ENCODE measurements around the gene RER1. TPM values are rescaled to one million over a fixed set of nuclear protein-coding genes. Genes with fewer than 3 reads are reported as not detected.

RER1 gene
- total RNA-seq, 1 donor from 2014 or later: 141 TPM

DNA sequence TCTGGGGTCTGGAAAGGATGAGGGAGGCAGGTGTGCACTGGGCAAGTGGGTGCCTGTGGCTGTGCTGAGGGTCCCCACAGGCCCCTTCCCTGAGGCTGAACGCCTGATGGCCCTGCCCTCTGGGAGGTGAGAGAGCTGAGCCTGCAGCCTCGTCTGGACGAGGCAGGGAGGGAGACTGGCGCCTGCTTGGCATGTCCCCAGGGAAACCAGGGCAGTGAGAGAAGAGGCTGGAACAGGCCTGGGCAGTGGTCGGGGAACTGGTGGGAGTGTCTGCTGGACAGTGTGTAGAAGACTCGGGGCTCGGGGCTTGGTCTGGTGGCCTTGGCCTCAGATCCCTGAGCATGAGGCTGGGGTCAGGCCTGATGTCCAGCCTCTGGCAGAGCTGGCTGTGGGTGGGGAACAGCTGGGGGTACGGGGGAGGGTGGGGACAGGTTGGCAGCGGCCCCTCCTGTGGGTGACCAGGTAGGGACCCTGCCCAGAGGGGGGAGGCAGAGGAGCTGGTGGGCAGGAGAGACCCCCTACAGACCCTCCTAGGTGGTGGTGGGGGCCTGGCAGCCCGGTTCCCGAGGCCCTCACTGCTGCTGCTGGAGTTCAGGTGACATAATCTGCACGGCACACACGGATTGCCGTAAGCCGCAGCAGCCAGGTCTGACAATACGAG, 53.7 kb downstream of the RER1 start:
- DNase-seq (ENCODE audit: low spot score): no peak

DNA sequence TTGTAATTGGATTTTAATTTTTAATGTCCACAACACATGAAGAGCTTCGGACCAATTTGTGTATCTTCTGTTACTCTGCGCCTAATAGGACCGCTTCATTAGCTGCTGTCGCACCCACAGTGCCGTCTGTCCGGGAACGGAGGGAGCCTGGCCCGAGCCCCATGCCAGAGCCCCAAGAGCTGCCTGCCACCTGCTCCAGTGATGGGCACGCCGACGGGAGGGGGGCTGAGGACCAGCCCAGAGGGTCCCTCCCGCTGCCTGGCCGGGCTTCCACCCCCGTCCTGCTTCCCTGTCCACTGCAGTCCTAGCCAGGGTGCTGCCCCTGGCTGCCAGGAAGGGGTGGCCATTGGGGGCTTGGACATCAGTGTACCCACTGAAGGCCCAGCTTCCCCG, 54.2 kb downstream of the RER1 start:
- no peak for DNase-seq (ENCODE audit: low spot score)

DNA sequence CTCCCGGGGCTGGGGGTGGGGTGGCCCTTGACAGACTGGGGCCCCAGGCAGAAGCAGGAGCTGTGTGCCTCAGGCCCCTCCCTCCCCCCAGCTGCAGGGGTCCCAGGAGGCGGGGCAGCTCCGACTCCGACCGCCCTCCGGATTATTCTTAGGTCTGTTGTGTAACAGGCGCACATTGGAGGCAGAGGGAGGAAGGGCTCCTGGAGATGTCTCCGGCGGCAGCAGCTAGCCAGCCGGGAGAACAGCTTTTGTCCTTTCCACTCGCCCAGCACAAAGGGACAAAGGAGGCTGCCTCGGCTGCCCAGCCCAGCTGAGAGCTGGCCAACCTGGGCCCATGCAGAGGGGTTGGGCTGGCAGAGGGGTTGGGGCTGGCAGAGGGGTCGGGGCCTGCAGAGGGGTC, 54.8 kb downstream of the RER1 start:
- no peak for DNase-seq (ENCODE audit: low spot score)

DNA sequence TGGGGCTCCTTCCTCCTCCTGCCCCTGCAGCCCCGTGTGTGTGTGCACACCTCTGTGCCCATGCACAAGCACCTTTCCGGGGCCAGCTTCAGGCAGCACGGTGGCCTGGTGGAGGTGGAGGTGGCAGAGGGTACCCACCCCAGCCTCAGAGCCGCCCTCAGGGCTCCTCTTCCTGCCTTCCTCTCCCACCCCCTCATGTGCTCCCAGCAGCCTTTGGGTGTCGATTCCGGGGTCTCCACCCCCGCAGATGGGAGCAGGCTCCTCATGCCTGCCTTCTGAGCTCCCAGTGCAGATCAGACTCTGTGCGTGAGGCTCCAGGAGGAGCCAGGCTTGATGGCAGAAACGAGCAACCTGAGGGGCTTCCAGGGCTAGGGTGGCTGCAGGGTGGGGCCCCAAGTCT, 55.2 kb downstream of the RER1 start:
- DNase-seq (ENCODE audit: low spot score): no peak

DNA sequence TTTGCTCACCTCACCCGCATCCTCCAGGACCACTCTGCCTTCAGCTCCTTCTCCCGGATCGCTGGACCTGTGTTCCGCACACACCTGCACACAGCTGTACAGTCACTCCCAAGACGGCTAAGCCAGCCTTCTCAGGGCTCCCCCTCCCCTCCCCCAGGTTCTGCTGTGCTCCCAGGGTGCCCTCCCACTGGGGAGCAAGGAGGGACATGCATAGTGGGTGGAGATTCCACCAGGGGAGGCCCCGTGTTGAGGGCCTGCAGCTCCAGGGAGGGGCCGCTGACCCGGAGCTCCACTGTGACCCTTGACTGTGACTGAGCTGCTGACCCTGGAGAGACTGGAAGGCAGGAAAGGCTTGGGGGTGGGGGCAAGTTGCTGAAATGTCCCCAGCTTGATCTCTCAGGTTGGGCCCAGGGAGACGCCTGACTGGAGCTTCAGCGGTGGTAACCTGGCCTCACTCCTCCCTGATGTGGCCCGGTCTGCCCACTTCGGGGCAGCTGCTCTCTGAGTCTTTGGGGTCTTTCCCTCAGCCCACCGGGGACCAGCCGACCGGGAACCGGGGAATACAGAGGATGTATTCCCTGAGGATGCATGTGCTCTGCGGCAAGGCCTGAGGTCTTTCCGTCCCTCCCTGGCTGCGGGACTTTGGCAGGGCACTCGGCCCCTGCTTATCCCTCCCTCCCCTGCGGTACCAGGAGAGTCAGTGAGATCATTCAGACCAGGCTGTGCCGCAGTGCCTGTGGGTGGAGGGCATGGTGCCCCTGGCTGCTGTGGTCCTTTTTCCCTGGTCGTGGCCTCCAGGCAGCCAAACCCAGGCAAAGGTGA, 55.8 kb downstream of the RER1 start:
- DNase-seq (ENCODE audit: low spot score): no peak

DNA sequence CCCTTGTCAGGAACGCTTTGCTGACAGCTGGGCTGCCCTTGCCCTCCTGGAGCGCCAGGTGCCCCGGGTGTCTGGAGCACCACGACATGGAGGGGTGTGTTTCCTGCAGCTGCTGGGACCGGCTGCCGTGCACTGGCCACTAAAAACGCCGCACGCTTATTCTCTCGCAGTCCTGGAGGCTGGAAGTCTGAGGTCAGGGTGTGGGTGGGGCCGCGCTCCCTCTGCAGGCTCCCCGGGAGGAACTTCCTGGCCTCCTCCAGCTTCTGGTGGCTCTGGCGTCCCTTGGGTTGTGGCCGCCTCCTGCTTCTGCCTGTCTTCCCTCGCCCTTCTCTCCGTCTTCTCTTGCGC, 56.4 kb downstream of the RER1 start:
- no peak for DNase-seq (ENCODE audit: low spot score)

DNA sequence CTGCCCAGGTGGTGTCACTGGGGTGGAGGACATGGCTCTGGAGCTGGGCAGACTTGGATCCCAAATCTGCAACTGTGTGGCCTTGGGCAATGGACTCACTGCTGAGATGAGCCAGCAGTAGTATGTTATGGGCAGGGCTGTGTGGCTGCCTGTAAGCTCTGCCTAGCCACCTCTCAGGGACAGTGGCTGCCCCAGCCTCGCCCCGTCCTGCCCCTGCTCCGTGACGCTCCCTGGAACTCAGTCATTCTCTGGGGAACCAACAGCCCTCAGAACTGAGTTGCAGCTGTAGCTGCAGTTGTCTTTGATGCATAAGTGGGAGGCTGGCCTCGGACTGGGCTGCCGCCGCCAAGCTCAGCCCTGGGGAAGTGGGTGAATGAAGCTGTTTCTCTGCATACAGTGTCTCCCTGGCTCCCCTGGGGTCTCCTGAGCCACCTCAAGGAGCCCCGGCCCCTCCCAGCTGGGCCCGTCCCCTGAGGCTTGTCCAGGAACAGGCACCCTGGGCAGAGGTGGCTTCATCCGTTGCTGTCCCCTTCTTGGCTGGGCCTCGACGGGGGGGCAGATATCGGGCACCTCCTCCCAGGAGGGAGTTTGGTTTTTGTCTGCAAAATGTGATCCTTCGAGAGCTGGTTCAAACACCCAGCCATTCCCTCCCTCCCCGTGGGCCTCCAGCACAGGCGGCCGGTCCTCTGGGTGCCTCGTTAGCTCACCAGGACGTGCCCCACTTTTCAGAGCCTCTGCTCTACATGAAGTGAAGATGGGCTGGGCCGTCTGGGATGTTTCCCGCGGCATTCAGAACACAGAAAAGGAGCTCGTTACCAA, 58.2 kb downstream of the RER1 start:
- no peak for DNase-seq (ENCODE audit: low spot score)

DNA sequence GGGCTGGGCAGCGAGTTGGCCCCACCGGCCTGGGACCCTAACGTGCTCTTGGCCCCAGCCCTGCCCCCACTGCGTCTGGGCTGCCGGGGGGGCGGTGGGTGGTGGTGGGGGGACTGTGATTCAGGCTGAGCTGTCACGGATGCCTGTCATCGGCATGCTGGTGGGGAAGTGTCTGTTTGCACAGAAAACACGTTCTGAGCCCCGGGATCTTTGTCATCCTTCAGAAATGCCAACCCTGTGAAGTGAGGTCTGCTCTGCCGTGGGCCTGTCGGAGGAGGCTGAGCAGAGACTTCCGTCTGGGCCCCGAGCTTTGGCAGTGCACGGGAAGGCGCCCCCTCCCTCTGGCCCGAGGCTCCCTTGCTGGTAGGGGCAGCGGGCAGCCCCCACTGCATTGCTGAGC, 60.1 kb downstream of the RER1 start:
- DNase-seq (ENCODE audit: low spot score): no peak

DNA sequence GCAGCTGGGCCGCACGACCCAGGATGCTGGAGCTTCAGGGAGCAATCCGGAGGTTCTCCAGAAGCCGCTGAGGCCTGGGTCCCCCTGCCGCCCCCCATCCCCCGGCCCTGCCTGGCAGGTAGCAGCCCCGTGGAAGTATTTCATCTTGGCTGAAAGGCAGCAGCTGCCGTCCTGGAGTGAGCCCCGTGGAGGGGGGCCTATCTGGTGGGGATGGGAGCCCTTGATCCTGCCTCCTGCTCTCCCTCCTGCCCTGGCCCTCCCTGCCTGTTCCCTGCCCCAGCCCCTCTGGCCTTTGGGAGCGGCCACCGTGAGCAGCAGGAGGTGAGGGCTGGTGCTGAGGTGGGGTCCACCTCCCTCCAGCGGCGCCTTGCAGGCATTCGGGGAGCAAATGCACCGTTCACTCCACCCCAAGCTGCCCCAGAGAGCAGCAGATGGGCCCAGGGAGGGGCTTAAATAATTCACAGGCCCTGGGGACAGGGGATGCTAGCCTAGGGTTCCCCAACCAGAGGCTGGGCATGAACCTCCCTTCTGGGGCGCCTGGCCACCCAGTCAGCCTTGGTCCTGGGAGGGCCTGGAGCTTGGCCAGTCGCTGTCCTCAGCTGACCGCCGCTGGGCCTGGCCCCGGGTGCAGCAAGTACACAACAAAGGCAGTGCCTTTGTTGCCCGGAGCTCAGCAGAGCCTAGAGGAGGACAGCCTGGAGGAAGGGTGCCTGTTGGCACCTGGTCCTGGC, 60.7 kb downstream of the RER1 start:
- DNase-seq (ENCODE audit: low spot score): no peak

DNA sequence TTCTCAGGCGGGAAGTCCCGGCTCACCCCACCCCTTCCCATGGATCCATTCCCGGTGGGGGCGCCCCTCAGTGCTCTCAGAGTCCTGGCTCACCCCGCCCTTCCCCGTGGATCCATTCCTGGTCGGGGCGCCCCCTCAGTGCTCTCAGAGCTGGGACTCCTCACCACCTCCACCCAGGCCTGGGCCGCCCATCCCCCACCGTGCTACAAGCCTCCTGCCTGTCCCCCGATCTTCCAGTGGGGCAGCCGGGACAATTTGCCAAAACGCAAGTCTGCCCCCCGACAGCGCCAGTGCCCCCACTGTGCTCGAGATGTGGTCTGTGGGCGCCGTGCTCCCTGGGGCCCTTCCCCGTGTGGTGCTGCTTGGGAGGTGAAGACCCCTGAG, 61.3 kb downstream of the RER1 start:
- DNase-seq (ENCODE audit: low spot score): no peak

DNA sequence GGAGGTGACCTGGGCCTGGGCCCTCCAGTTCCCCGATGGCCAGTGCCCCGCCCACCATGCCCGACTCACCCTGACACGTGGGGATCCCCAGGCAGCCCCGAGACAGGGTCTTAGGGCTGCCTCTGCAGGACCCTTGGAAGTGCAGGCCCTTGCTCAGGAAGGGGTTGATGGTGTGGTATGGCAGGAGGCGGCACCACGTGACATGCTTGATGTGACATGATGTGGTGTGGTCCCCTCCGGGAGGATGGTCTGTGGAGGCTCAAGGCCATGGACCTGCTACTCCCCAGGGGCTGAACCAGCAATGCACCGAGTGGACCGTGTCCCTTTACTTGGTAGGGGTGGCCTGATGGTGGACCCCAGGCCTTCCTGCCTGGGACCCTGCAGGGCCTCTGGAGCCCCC, 62.6 kb downstream of the RER1 start:
- DNase-seq (ENCODE audit: low spot score): no peak

Other genes starting within 250 kb of the RER1 start
- 52.3 TPM for gene FAAP20, start 197.1 kb upstream of the RER1 start, total RNA-seq
- 77.5 TPM for gene SKI, start 163.5 kb upstream of the RER1 start, total RNA-seq
- 19.0 TPM for gene MORN1, start 287 bp upstream of the RER1 start, total RNA-seq
- gene PEX10, start 20.7 kb downstream of the RER1 start, total RNA-seq: 30.7 TPM
- gene PLCH2, start 84.4 kb downstream of the RER1 start, total RNA-seq: 90.0 TPM
- 29.9 TPM for gene PANK4, start 134.8 kb downstream of the RER1 start, total RNA-seq
- gene HES5, start 138.4 kb downstream of the RER1 start, total RNA-seq: 0.57 TPM
- gene TNFRSF14, start 164.5 kb downstream of the RER1 start, total RNA-seq: 160 TPM
- gene PRXL2B, start 194.9 kb downstream of the RER1 start, total RNA-seq: 37.1 TPM
- 18.1 TPM for gene MMEL1, start 241.2 kb downstream of the RER1 start, total RNA-seq